Heart right ventricle (tissue), 16 donors: ENCODE data around the gene LDB2. TPM values are rescaled to one million over a fixed set of nuclear protein-coding genes. Genes with fewer than 3 reads are reported as not detected.

Experiments
- ATAC-seq, 8 donors: fragments of 200-7000 bp; cut with Tn5 transposase; one replicate each; pipeline ENCODE4 v1.9.1; 2020; ENCODE audit warnings: mild to moderate bottlenecking in 8 of 8, moderate library complexity in 8 of 8, moderate number of reproducible peaks in 1 of 8
- DNase-seq, 2 donors: peaks; one replicate each; pipeline ENCODE4 v3.0.0-alpha.2; 2020
- H3K27ac ChIP-seq, 10 donors: fragments of 200-600 bp; sonication (generic) in 2 of 10; one replicate each; pipeline versions ENCODE4 v1.5.0 to v1.8.0; 2020 to 2022; ENCODE audit warnings: mild to moderate bottlenecking in 3 of 10
- H3K27me3 ChIP-seq, 7 donors: fragments of 200-600 bp; one replicate each; pipeline ENCODE4 v1.8.0; 2021 to 2022; ENCODE audit warnings: mild to moderate bottlenecking in 2 of 7
- H3K36me3 ChIP-seq, 9 donors: fragments of 200-600 bp; sonication (generic) in 1 of 9; one replicate each; pipeline versions ENCODE4 v1.5.0 to v1.8.0; 2020 to 2022; ENCODE audit warnings: mild to moderate bottlenecking in 2 of 9
- H3K4me1 ChIP-seq, 9 donors: fragments of 200-600 bp; sonication (generic) in 1 of 9; one replicate each; pipeline versions ENCODE4 v1.5.0 to v1.8.0; 2020 to 2022; ENCODE audit warnings: mild to moderate bottlenecking in 4 of 9
- H3K4me3 ChIP-seq, 10 donors: fragments of 200-600 bp; sonication (generic) in 2 of 10; one replicate each; pipeline versions ENCODE4 v1.5.0 to v1.8.0; 2020 to 2022; ENCODE audit warnings: mild to moderate bottlenecking in 7 of 10, moderate library complexity in 2 of 10
- H3K9me3 ChIP-seq, 11 donors: fragments of 200-600 bp in 10 of 11; sonication (generic) in 2 of 11; one replicate each; pipeline versions ENCODE4 v1.5.0 to v1.8.0; 2013 to 2022; ENCODE audit warnings: mild to moderate bottlenecking in 2 of 11, control low read depth in 1 of 11, moderate library complexity in 1 of 11
- WGBS, 2 donors: extraction: QIAGEN DNeasy Blood & Tissue Kit; methylation state at CpG; one replicate each; pipeline ENCODE4 v1.1.7; 2013; ENCODE audit warnings: inconsistent platforms in 1 of 2; 5-methylcytosine and 5-hydroxymethylcytosine counted together
- intact Hi-C, 10 donors: fragments of 100-400 bp; cut with DNase I; formaldehyde crosslinking; loops; one replicate each; pipeline versions ENCODE4 v1.11.1 to v1.14.2; 2022
- polyA plus RNA-seq, 2 donors: library from polyadenylated mRNA; stranded (reverse); fragments of 200-250 nt; gene quantifications; one replicate each; pipeline ENCODE4 v1.2.3, GENCODE V29; 2013
- total RNA-seq, 10 donors: library from RNA; stranded (reverse); fragmentation: NEBNext Ultra II Directional in 3 of 10; extraction: Animal tissue kit (Norgen Biotek cat#: 25700) in 3 of 10; gene quantifications; one replicate each; pipeline versions ENCODE4 v1.2.1 to v1.2.4, GENCODE V29; 2021 to 2023
- TF ChIP-seq, protein P1 (sequence below), 9 donors: fragments of 200-600 bp; sonication (generic) in 2 of 9; IDR thresholded peaks; one replicate each; pipeline versions ENCODE4 v1.5.0 to v1.8.0; 2021 to 2022; ENCODE audit warnings: antibody characterized with exemption in 9 of 9, mild to moderate bottlenecking in 5 of 9, moderate library complexity in 1 of 9
- donor health status: Arrhythmogenic right ventricular cardiomyopathy.
- donor health status: ischemic (EF 13 %, LVEDD 7.1; RV severe dilation, severe dysfunction).
- donor health status: healthy with polysubstance abuse.
- donor health status: DM: no; HTN: yes; CAD: no.
- donor health status: DM: no; HTN: no; CAD: no.
- donor health status: ischemic (EF 25% LVEDD 6.9; RV normal size, moderate dysfunction).
- donor health status: ischemic (EF 25% LVEDD 5.7; RV mildly dilated, moderate dysfunction).
- donor health status: healthy.
- donor health status: DM: yes; HTN: yes; CAD: no.
- donor health status: Ischemic cardiomyopathy.
- donor health status: ischemic (EF 35%, LVEDD 5.7; RV mildly dilated, moderate dysfunction).
- donor health status: nonischemic (EF 11% LVEDD 7.7; RV severe dilation, severe dysfunction).
- donor health status: DM: yes; HTN: yes; CAD: no.
- donor health status: PGD.
- donor health status: ischemic (EF 29% LVEDD 5.4; RV normal size, mild dysfunction).
- donor health status: nonischemic (EF 23%, LVEDD 6.1; RV moderate dilation, normal function).

LDB2 gene
- total and polyA plus RNA-seq, 12 donors, result 14.5 to 43.3 (median 23.5) TPM

DNA sequence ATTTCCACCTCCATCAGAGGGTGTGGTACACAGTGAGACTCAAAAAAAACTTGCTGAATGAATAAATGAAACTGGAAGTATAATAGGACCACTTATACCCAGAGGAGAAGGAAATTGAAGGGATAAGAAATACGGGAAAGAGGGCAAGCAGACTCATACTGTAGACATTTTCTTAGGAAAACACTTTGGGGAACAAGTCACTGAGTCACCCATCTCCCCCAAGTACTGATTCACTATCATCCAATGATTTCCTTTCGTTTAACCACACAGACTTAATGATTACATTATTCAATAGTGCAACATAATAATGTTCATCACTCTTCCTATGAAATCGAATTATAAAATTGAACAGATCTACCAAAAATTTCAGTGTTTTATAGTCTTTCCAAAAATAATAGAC lies 97.1 kb downstream of the LDB2 start:
- WGBS, 2 donors, result 86 to 91% methylated on average over 3 of the region's 3 CpGs
- Histone ChIP-seq H3K4me3 (no peak overlapping the region), H3K27me3 (no peaks in the 10 kb centered on the region), H3K9me3 (peaks cover 0 to 3% (median 0%) of the 10 kb centered on the region in 11 donors), H3K4me1 (peaks cover 0 to 6% (median 0%) of the 10 kb centered on the region in 9 donors), H3K27ac (peak overlapping the region in 1 of 10 donors; percentile 65), H3K36me3 (peaks cover 0 to 14% (median 0%) of the 10 kb centered on the region in 9 donors)
- DNase-seq (no peak), ATAC-seq (no peak)
- TF ChIP-seq, protein P1, sequence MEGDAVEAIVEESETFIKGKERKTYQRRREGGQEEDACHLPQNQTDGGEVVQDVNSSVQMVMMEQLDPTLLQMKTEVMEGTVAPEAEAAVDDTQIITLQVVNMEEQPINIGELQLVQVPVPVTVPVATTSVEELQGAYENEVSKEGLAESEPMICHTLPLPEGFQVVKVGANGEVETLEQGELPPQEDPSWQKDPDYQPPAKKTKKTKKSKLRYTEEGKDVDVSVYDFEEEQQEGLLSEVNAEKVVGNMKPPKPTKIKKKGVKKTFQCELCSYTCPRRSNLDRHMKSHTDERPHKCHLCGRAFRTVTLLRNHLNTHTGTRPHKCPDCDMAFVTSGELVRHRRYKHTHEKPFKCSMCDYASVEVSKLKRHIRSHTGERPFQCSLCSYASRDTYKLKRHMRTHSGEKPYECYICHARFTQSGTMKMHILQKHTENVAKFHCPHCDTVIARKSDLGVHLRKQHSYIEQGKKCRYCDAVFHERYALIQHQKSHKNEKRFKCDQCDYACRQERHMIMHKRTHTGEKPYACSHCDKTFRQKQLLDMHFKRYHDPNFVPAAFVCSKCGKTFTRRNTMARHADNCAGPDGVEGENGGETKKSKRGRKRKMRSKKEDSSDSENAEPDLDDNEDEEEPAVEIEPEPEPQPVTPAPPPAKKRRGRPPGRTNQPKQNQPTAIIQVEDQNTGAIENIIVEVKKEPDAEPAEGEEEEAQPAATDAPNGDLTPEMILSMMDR (IDR thresholded peaks at IDR 0.05), result no peak
- intact Hi-C loops, result no loop called here

DNA sequence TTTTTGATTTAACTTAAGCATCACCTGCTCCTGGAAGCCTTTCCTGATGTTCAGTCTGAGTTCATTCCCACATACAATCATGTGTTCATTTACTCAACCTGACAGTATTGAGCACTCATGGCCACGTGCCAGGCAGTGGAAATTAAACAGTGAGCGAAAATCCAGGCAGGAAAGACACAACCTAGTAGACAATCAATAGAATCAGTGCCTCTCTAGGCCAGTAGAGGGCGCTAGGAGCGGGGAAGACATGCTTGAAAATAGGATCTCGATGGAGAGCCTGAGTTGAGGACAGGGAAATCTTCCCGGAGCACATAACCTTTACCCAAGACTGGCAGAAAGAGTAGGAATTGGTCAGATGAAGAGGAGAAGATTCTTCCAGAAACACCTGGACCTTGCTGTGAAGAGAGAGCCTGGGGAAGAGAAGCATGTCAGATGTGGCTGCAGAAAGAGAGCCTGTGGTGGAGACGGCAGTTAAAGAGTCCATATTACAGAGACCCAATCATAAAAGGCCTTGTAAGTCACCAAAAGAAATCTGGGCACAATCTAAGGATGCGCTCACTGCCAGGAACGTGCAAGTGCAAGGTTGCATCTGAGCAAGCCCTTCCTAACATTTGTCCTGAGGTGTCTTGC lies 103.5 kb downstream of the LDB2 start:
- DNase-seq (peak; percentile 29 to 80), ATAC-seq (peak; percentile 57 to 72 (median 67))
- 35 to 39% methylated on average over 9 of the region's 9 CpGs for WGBS, 2 donors
- H3K27ac ChIP-seq, result peak overlapping the region in 4 of 10 donors; percentile 3 to 28 (median 16)
- no peaks in the 10 kb centered on the region for H3K9me3 ChIP-seq
- no peaks in the 10 kb centered on the region for H3K27me3 ChIP-seq
- peaks cover 0 to 35% (median 7%) of the 10 kb centered on the region in 9 donors for H3K4me1 ChIP-seq
- no peak overlapping the region for H3K4me3 ChIP-seq
- H3K36me3 ChIP-seq, result peaks cover 0 to 5% (median 0%) of the 10 kb centered on the region in 9 donors
- intact Hi-C loops, result loop anchor here (1.0 to 10.0 kb wide), 8 partner anchors 100 to 530 kb away; partner anchors contain the start of gene LDB2 (in 2 of the 10)
- TF ChIP-seq, protein P1 (IDR thresholded peaks at IDR 0.05), result peak; percentile 48 to 91 (median 83)

DNA sequence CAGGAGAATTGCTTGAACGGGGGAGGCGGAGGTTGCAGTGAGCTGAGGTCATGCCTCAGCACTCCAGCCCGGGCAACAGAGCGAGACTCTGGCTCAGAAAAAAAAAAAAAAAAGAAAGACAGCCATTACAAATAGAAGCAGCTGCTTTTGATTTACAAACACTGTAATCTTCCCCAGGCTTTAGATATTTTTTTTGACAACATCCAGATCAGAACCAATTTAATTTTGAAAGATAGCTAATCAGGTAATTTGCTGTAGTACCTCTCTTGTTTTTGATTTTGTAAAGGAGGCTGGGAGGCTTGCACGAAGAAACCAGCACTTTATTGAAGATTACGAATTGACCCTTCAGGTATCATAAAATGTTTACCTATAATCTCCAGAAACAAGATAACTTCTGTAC lies 107.0 kb downstream of the LDB2 start:
- 73 to 80% methylated on average over 6 of the region's 6 CpGs for WGBS, 2 donors
- DNase-seq, result no peak
- Histone ChIP-seq H3K4me3 (no peak overlapping the region), H3K9me3 (no peaks in the 10 kb centered on the region), H3K27ac (no peak overlapping the region), H3K27me3 (no peaks in the 10 kb centered on the region), H3K4me1 (peaks cover 0 to 36% (median 7%) of the 10 kb centered on the region in 9 donors), H3K36me3 (peaks cover 0 to 8% (median 0%) of the 10 kb centered on the region in 9 donors)
- TF ChIP-seq, protein P1 (IDR thresholded peaks at IDR 0.05), result no peak
- intact Hi-C loops, result loop anchor here (5.0 to 10.0 kb wide), 5 partner anchors 103 to 533 kb away; partner anchors contain the start of gene LDB2 (in 2 of the 10)
- ATAC-seq, result no peak

DNA sequence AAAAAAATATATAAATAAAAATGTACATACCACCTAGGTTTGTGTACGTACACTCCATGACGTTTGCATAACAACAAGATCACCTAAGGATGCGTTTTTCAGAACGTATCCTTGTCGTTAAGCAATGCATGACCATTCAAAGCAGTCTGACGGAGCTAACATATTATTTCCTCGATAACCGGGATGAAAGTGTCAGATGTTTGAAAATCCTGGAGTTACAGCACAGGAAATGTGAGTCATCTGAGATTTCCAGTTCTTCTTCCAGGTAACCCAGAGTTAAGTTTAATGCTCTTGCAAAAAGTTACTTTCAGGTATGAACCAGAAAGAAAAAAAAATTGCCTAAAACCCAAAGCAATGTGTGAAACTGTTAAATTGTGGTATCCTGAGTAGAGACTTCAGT lies 107.9 kb downstream of the LDB2 start:
- WGBS, 2 donors, result 70 to 74% methylated on average over 8 of the region's 8 CpGs
- ATAC-seq (peak in 1 of 8 donors; percentile 38), DNase-seq (no peak)
- Histone ChIP-seq H3K4me3 (no peak overlapping the region), H3K27me3 (no peaks in the 10 kb centered on the region), H3K27ac (peak overlapping the region in 1 of 10 donors; percentile 7), H3K9me3 (no peaks in the 10 kb centered on the region), H3K36me3 (peaks cover 0 to 3% (median 0%) of the 10 kb centered on the region in 9 donors), H3K4me1 (peaks cover 0 to 29% (median 13%) of the 10 kb centered on the region in 9 donors)
- TF ChIP-seq, protein P1 (IDR thresholded peaks at IDR 0.05), result no peak
- intact Hi-C loops, result loop anchor here (5.0 to 10.0 kb wide), 5 partner anchors 104 to 534 kb away; partner anchors contain the start of gene LDB2 (in 2 of the 10)
